ENCODE data around the gene GAS2L2.
"Not testable (repeated sequence)": the region's sequence is repeated elsewhere in the genome, so short reads cannot be mapped to it uniquely, and the experiment has no call there.

GAS2L2 gene

DNA sequence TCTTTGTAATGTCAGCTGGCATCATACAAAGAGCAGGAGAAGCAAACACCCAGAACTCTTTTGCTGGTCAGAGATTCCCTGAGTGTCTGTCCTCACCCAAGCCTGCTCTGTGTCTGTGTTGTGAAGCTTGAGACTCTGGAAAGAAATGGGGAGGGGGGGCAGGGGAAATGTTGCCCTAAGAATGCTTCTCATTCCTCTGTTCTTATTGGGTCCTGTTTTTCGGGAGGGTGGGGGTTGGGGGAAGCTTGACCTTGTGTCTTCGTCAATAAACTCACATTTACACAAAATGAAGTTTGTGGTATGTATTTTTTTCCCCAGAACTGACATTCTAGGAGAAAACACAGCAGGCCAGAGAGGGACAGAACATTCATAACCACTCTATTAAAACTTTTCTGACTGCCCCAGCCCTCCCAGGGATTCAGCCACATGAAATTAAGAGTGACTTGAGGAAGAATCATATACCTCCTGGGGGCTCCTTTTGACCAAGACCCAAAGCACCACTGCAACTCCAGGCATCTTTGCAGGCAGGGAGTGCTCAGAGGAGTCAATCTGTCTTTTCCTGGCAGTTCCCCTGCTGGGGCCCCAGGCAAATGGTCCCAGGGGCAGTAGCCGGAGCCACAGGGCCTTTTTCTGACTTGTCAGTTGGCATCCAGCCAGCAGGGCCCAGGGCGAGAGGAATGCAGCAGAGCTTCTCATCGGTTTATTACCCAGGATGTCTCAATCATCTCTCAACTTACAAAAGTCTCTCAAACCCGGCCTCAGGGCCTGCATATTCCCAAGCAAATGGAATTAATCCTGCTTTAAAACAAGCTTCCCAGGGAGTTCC lies 26.7 kb downstream of the GAS2L2 start:
- no peak for DNase-seq

DNA sequence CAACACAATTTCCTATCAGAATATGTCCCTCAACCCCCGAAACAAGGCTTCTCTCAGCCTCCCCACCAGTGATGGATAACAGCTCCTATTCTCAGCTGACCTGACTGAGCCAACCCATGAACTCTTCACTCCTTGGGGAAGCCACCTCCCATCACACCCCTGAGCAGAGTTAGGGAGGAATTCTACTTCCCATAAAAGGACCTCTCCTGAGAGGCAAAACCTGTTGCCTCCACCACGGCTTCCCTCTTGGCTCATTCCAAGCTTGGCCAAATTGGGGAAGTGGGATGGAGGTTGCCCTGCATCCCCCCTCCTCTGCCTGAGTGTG lies 27.3 kb downstream of the GAS2L2 start:
- DNase-seq = no peak

DNA sequence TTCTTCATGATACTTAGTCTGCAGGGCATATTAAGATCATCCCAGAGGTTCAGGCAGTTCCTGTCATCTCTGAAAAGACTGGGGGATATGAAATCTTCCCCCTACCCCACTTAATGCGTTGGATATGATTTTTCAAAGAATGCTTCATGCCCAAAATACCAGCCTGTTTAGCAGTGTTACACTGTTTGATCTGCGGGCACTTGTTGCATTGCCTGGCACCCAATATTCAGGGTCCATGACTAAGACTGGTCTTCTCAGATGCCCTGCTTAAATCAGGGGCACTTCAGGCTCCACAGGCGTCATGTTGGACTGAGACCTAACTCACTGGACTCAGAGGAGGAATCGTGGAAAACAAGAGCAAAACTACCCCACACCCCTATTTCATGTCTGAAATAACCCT lies 28.0 kb downstream of the GAS2L2 start:
- DNase-seq = no peak

DNA sequence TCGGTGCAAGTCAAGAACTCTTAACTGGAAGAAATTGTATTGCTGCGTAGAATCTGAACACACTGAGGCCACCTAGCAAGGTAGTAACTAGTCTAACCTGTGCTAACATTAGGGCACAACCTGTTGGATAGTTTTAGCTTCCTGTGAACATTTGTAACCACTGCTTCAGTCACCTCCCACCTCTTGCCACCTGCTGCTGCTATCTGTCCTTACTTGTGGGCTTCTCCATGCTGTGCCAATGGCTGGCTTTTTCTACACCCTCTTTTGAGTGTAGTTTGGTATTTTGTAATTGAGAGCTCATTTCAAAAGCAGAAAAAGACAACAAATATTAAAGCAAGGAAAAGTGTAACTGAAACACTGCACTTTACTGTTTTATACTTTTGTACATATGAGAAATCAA lies 29.3 kb downstream of the GAS2L2 start:
- no peak for DNase-seq

DNA sequence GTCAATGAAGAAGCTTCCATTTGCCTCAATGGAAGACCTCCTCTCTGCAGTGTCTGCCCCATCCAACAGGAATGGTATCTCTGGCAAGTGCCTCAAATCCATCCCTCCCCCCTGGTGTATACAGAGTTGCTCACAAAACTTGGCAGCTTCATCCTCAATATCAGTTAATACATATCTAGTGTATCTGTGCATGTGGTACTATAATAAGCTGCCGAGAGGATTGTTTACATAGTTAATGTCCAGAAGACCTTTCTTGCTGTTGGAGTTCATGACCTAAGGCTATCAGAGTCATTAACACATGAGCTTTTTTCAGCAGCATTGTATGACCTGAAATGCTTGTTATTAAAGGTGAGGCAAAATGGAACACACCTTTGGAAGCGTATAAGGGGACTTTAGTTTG lies 35.6 kb downstream of the GAS2L2 start:
- no peak for DNase-seq

DNA sequence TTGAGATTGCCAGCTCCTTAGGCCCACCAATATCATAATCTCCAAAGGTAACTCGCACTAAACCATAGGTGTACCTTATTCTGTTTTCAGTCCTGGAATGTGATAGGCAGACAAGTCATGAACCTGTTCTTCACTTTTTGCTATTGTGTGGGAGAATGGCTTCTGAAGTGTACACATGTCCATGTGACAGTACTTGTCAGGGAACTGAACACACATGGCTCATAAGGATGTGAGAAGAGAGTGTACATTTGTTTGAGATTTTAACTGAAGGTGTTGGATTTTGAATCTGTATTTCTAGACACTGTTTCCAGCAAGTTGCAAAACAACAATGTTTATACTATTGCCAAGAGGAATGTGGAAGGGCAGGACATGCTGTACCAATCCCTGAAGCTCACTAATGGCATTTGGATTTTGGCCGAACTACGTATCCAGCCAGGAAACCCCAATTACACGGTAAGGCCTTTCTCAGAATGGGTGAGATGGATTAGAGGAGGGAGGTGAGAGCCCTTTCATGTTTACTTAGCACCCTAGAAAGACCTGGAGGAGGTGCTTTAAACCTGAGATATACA lies 36.1 kb downstream of the GAS2L2 start:
- no peak for DNase-seq

DNA sequence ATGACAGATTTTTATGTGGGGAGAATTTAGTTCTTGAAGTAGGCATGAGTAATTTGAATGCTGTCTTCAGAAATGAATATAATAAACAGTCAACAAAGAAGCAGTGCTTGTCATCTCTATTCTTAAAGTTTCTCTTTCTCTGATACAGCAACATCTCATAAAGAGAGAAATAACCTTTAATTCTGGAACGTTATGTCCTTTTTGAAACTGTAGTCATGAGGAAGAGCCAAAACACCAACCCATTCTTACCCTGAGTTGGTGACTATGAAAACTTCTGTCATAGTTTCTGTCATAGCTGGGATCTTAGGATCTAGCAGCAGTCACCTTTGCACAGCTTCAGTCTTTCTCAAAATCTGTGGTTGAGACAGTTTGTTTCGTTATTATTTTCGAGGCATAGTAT lies 36.9 kb downstream of the GAS2L2 start:
- no peak for DNase-seq

DNA sequence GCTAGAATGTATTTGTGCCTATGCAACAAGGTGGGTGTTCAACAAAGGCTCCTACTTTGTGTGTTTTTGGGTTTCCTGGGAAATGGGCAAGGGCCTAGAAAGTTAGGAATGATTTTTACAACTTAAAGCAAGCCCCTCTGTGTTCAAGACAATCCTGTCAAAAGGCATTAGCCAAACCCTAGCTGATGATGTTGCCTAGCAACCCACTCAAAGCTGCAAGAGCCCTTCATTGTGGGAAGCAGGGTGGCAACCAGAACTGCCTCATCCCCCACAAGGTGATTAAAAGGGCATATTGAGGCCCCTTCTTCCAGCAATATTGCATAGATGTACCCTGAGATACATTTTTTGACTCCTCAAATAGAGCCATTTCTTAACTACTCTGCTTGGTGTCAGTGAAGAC lies 37.6 kb downstream of the GAS2L2 start:
- DNase-seq = no peak

DNA sequence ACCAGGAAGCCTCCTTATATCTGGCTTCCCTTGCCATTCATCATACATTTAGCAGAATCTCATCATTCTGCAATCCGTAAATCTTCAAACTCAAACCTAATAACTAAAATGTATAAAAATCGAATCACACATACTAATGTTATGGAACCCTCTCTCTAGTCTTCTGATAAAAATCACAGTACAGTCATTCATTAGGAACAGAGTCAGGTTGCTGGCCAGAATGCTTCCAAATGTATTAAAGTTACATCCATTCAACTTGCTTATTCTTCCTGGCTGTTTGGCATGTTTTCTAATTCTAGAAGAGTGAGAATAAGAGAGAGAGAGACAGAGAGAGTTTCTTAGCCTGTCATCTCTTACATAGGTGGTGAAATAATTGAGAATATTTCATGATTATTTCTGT lies 38.1 kb downstream of the GAS2L2 start:
- DNase-seq = no peak

DNA sequence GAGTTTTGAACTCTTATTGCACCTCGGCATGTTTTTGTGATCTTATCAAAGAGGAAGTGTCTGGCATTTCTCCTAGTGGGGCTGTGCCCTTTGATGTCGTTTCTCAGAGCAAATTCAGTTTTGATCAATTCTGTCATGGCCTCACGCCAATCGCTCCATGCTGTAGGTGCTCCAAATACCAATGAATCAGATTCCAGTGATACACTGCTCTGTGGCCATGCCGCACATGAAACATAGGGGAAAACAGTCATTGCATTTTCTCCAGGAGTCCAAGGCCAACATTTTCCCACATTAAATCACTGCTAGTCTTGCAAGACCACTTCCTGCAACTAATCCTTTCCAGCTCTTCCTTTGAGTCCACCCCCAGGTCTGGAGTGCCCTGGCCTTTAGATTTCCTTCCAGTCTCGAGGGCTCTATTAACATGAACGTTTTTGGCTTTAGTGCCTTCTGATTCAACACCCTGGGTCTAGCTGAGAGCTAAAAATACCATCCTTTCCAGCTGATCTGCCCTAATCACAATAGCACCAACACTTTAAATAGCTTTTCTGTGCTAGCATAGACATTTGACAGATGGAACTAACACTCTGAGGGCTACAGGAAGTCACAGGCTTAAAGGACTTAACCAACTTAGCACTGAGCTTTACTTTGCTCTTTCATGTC lies 39.8 kb downstream of the GAS2L2 start:
- no peak for DNase-seq

DNA sequence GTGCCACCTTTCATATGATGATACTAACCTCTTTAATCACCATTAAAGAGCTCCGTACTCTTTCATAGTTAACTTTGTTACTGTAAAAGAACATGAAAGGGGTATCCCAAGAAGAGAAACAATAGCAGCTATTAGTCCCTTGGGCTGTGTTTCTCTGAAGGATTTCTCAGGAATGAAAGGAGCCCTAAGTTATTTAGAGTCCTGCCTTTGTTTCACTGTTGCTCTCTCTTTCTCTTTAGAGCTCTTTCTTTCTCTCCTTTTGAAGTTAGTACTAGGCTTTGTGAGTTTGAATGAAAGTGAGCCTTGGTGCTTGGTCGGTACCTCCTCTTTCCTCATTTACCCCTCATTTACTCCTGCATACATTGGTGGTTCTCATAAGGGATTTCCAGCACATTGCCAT lies 42.1 kb downstream of the GAS2L2 start:
- no peak for DNase-seq

DNA sequence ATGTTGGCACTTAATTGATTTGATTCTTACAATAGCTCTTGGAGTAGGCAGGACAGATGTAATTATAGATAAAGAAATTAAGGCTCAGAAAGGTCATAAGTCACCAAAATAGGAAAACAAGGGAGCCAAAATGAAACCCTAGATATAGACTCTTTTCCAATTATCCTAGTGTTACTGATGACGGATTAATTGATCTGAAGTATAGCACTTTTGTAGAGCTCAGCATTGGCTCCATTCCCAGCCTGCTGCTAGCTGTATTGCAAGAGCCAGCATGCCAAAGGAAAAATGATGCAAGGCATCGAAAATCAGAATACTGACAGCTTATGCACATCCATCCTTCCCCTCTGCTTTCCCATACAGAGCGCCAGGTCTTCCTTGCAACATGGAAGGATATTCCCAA lies 43.2 kb downstream of the GAS2L2 start:
- no peak for DNase-seq

DNA sequence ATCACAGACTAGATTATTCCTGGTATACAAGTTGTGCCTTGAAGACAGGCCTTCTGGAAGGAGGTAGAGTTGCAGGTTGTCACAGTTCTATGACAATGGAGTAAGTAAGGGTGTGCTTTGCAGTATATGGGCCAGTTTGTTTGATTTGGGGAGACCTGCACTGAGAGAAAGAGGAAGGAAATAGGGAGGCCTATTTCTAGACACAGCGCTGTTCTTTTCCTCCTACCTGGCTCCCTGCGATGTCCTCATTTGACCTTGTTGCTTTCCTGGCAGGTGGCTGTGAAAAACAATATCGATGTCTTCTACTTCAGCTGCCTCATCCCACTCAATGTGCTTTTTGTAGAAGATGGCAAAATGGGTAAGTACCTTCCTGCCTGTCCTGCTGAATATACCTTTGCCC lies 44.1 kb downstream of the GAS2L2 start:
- DNase-seq = no peak

DNA sequence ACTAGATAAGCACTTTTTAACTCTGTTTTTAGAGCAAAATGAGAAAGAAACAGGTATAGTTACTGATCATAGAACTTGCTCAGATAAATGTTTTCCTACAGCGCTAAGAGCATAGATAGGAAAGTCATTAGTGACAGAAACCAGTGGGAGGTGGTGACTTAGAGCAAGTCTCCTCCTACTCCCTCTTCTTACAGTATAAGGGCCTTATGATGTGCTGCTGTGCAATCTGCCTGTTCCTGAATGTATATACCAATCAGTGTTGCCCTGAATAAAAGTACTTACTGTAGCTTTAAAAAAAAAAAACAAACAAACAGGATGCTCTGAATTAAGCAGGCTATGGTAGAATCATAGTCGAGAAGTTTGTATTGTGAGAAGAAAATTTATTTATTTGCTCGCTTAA lies 44.9 kb downstream of the GAS2L2 start:
- DNase-seq = no peak

DNA sequence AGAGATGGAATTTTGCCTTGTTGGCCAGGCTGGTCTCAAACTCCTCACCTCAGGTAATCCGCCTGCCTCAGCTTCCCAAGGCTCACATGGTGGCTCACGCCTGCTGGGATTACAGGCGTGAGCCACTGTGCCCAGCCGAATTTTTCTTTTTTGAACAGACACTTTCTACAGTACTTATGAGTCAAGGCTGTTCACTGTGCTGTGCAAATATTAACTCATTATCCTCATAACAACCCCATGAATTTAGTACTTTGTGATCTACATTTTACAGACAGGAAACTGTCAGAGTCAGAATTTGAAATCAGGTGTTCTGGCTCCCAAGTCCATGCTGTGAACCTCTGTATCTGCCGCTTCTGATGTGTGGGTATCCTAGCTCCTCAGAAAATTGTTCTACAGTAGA lies 47.3 kb downstream of the GAS2L2 start:
- DNase-seq = no peak

DNA sequence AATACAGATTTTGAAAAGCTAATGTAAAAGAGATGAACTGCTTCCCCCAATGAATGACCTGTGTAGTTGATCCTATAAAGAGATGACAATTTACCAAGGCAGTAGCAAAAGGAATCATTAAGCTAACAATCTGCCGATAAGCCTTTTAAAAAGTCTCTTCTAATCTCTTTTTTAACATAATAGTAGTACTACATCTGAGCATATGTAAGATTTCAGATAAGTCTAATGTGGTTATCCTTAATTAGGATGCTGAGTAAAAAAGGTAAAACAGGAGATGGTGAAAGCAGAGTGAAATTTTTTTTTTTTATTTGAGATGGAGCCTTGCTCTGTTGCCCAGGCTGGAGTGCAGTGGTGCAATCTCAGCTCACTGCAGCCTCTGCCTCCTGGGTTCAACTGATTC lies 47.8 kb downstream of the GAS2L2 start:
- no peak for DNase-seq

DNA sequence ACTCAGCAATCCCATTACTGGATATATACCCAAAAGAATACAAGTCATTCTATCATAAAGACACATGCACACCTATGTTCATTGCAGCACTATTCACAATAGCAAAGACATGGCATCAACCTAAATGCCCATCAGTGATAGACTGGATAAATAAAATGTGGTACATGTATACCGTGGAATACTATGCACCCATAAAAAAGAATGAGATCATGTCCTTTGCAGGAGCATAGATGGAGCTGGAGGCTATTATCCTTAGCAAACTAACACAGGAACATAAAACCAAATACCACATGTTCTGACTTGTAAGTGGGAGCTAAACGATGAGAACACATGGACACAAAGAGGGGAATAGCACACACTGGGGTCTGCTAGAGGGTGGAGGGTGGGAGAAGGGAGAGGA lies 49.7 kb downstream of the GAS2L2 start:
- DNase-seq = not testable (repeated sequence)

DNA sequence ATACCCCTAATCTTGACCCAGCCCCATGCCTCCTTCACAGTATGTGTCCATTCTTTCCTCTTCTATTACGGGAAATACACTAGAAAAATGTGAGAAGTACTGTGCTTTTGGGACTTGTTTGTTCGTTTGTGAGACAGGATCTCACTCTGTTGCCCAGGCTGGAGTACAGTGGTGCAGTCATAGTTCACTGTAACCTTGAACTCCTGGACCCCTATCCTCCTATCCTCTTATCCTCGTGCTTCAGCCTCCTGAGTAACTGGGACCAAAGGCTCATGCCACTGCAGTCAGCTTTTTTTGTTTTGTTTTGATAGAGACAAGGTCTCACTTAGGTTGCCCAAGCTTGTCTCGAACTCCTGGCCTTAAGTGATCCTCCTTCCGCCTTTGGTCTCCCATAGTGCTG lies 51.5 kb downstream of the GAS2L2 start:
- no peak for DNase-seq

DNA sequence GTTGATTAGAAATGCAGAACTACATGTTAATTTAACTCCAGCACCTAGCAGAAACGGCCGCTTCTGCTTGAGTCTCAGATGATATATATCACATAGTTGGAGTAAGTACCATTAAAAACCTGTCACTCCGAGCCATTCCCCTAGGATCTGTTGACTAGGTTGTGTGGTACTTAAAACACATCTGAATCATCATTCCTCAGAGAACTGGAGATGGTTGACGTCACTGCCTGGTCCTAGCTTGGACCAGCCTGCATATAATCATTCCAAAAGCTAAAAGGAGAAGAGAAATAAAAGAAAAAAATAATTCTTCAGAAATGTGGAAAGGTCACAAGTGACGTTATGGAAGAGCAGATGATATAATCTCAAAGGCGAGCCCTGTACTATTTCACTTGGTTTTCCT lies 52.9 kb downstream of the GAS2L2 start:
- DNase-seq = no peak

DNA sequence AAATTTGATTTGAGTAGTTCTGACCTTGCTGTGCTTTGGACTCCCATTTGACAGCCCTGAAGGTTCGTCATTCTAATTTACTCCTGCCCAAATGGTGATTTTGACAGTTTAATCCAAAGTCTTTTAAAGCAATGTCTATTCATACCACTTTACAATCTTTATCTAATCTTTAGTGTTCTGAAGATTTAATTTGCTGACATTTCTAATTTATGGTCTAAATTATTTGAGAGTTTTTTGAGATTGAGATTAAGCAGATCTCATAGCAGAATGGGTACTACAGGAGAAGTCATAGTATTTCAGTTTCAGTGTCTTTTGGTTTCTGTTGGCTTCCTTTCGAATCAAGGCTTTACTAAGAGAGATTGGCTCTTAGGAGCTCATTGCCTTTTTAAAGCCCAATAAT lies 54.2 kb downstream of the GAS2L2 start:
- no peak for DNase-seq

DNA sequence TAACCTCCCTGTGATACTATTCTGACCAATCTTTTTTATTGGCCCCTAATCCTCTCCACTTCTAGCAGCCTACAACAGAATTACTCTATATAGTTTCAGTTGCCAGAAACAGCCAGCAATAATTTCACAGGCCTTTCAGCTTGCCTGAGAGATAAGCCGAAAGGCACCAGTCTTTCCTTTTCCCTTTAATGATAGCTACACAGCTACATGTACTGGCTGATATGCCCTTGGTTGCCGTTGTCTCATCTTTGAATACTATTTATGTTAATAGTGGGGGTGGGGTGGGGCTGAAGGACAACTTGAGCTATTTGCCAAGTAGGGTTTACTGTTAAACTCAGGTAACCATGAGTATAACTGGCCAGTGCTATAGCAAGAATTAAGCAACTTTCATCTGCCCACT lies 57.4 kb downstream of the GAS2L2 start:
- DNase-seq = no peak

DNA sequence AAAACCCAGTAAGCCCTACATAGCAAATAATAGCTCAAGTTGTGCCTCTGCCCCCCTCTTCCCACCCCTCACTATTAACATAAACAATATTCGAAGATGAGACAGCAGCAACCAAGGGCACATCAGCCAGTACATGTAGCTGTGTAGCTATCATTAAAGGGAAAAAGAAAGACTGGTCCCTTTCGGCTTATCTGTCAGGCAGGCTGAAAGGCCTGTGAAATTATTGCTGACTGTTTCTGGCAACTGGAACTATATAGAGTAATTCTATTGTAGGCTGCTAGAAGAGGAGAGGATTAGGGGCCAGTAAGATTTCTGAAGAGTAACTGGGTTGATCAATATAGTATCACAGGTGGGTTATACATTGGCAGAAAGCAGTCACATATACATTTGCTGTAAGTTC lies 58.1 kb downstream of the GAS2L2 start:
- no peak for DNase-seq
